ENCODE results near the gene CYSTM1.

CYSTM1 gene

GRCh38 chr5:140215276-140215675 is 40.3 kb downstream of the CYSTM1 start:
- DNase-seq, result no peak

- DNase-seq, result no peak
Measured at GRCh38 chr5:140216478-140217074, 41.6 kb downstream of the CYSTM1 start.

- DNase-seq, result no peak
Measured at GRCh38 chr5:140217299-140218026, 42.5 kb downstream of the CYSTM1 start.

GRCh38 chr5:140219068-140219991 is 44.3 kb downstream of the CYSTM1 start:
- DNase-seq, result no peak

GRCh38 chr5:140220032-140220697 is 45.2 kb downstream of the CYSTM1 start:
- DNase-seq, result peak; percentile 23

GRCh38 chr5:140220698-140221064 is 45.7 kb downstream of the CYSTM1 start:
- DNase-seq, result no peak

- no peak for DNase-seq
Measured at GRCh38 chr5:140221697-140222223, 46.8 kb downstream of the CYSTM1 start.

GRCh38 chr5:140222416-140222815 is 47.4 kb downstream of the CYSTM1 start:
- no peak for DNase-seq

GRCh38 chr5:140223567-140223966 is 48.6 kb downstream of the CYSTM1 start:
- DNase-seq, result no peak

- no peak for DNase-seq
Measured at GRCh38 chr5:140224658-140225057, 49.7 kb downstream of the CYSTM1 start.

GRCh38 chr5:140225396-140225795 is 50.4 kb downstream of the CYSTM1 start:
- no peak for DNase-seq

GRCh38 chr5:140227046-140227445 is 52.1 kb downstream of the CYSTM1 start:
- no peak for DNase-seq

GRCh38 chr5:140228364-140228837 is 53.4 kb downstream of the CYSTM1 start:
- no peak for DNase-seq

GRCh38 chr5:140230373-140230772 is 55.4 kb downstream of the CYSTM1 start:
- DNase-seq, result no peak

GRCh38 chr5:140232731-140233130 is 57.7 kb downstream of the CYSTM1 start:
- DNase-seq, result no peak

- no peak for DNase-seq
Measured at GRCh38 chr5:140234377-140234989, 59.5 kb downstream of the CYSTM1 start.

- DNase-seq, result no peak
Measured at GRCh38 chr5:140235791-140236551, 61.0 kb downstream of the CYSTM1 start.

- DNase-seq, result no peak
Measured at GRCh38 chr5:140236891-140237598, 62.1 kb downstream of the CYSTM1 start.

- no peak for DNase-seq
Measured at GRCh38 chr5:140238756-140239155, 63.8 kb downstream of the CYSTM1 start.

GRCh38 chr5:140239461-140239860 is 64.5 kb downstream of the CYSTM1 start:
- no peak for DNase-seq
